ENCODE data around the gene SLC24A4.

SLC24A4 gene

DNA sequence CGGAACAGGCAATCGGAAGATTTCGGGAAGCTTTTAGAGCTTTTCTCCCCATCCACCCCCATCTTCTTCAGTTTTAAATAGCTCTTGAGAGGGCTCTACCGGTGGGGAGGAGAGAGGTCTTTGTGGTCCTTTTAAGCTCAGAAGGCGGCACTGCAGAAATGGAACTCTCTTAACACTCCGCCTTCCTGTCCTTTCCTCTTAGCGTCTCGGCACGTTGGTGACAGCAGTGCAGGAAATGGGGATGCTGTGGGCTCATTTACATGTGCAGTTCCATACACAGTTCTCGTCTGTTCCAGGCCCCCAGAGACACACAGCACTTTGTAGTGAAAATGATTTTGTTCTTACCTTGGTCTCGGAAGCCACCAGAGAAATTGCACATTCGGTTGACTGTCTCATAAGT, 140.2 kb downstream of the SLC24A4 start:
- in situ Hi-C loops (cut with MboI; ENCODE audit: low pct_unique_long_range_greater_than_20kb, low sequenced_read_pairs, unreplicated experiment): no loop called here
- DNase-seq (ENCODE audit: low spot score): no peak
- TF ChIP-seq, protein P1, sequence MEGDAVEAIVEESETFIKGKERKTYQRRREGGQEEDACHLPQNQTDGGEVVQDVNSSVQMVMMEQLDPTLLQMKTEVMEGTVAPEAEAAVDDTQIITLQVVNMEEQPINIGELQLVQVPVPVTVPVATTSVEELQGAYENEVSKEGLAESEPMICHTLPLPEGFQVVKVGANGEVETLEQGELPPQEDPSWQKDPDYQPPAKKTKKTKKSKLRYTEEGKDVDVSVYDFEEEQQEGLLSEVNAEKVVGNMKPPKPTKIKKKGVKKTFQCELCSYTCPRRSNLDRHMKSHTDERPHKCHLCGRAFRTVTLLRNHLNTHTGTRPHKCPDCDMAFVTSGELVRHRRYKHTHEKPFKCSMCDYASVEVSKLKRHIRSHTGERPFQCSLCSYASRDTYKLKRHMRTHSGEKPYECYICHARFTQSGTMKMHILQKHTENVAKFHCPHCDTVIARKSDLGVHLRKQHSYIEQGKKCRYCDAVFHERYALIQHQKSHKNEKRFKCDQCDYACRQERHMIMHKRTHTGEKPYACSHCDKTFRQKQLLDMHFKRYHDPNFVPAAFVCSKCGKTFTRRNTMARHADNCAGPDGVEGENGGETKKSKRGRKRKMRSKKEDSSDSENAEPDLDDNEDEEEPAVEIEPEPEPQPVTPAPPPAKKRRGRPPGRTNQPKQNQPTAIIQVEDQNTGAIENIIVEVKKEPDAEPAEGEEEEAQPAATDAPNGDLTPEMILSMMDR (IDR thresholded peaks at IDR 0.05; ENCODE audit: extremely low read depth, insufficient read depth, missing control alignments): no peak

DNA sequence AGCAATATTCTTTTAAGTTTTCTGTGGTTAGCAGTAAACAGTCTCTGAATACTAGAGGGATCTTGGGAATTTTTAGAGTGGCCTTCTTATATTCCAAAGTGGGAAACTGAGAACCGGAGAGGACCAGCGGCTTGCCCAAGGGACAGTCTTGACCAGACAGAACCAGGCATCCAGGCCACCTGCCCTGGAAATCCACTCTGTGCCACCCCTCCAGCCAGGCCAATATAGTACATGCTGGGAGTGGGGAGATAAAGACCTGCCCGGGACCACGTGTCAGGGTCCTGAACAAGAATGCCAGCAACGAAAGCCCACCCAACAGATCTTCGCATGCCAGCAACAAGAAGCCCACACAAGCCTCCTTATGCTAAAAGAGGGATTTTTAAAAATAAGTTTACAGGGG, 141.2 kb downstream of the SLC24A4 start:
- TF ChIP-seq, protein P1 (IDR thresholded peaks at IDR 0.05; ENCODE audit: extremely low read depth, insufficient read depth, missing control alignments): no peak
- in situ Hi-C loops (cut with MboI; ENCODE audit: low pct_unique_long_range_greater_than_20kb, low sequenced_read_pairs, unreplicated experiment): no loop called here

DNA sequence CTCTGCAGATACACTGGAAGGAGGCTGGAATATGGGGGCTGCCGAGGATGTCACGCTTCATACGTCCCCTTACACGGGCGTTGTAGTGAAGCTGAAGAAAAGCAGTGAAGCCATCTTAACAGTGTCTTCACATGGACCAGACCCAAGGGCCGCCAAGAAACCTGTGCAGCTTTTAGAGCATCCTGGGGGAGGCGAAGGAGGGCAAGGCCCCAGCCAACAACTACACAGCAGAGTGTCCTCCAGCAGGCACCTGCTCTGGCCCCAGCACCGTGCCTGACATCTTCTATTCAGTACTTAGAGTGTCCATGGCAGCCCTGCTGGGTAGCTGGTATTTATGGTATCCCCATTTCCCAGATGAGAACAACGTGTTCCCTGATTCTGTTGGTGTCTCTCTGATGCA, 141.8 kb downstream of the SLC24A4 start:
- in situ Hi-C loops (cut with MboI; ENCODE audit: low pct_unique_long_range_greater_than_20kb, low sequenced_read_pairs, unreplicated experiment): no loop called here
- DNase-seq (ENCODE audit: low spot score): no peak
- TF ChIP-seq, protein P1 (IDR thresholded peaks at IDR 0.05; ENCODE audit: extremely low read depth, insufficient read depth, missing control alignments): no peak

More for the DNA sequence above, 141.2 kb downstream of the SLC24A4 start:
- no peak for DNase-seq (ENCODE audit: low spot score)

DNA sequence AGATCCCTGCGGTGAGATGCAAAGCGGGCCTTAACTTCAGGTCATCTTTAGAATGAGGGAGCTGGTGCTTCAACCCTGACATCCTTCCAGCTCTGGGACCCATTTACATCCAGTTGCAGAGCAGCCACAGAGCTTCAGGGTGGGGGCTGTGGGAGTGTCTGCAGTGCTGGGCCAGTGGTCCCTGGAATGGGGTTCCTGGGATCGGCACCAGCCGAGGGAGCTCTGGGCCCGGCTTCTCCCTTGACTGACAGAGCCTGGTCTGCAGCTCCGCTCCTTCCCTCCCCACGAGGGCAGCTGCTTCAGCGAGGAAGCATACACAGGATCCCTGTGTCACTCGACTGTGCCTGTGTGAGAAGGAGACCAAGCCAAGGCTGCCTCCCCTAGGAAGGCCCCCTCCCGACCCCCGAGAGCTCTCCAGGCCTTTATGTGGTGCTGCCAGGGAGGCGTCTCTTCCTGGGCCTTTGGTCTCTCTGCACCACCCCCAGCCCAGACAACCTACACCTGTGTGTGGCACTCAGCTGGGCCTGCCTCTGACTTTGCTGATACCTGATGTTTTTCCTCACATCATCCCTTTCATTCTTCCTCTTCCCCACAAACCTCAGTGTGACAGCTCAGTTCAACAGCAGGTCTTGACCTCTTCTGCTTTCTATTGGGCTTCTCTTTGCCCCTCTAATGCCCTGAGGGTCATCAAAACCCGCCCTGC, 142.5 kb downstream of the SLC24A4 start:
- TF ChIP-seq, protein P1 (IDR thresholded peaks at IDR 0.05; ENCODE audit: extremely low read depth, insufficient read depth, missing control alignments): no peak
- in situ Hi-C loops (cut with MboI; ENCODE audit: low pct_unique_long_range_greater_than_20kb, low sequenced_read_pairs, unreplicated experiment): no loop called here
- DNase-seq (ENCODE audit: low spot score): no peak

DNA sequence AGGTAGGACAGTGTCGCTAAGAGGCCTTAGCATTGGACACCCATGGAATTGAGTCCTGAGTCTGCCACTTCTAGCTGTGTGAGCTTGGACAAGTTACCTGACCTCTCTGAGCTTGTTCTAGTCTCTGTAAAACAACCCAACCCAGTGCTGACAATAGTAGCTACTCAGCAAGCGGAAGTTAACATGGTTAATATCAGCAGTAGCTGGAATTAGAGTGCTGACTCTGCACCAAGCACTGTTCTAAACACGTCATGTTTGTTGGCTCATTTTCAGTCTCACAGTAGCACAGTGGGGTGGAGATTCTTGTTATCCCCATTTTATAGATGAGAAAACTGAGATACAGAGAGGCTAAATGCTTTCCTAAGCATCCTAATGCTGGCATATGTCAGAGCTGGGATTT, 143.1 kb downstream of the SLC24A4 start:
- in situ Hi-C loops (cut with MboI; ENCODE audit: low pct_unique_long_range_greater_than_20kb, low sequenced_read_pairs, unreplicated experiment): no loop called here
- no peak for DNase-seq (ENCODE audit: low spot score)

DNA sequence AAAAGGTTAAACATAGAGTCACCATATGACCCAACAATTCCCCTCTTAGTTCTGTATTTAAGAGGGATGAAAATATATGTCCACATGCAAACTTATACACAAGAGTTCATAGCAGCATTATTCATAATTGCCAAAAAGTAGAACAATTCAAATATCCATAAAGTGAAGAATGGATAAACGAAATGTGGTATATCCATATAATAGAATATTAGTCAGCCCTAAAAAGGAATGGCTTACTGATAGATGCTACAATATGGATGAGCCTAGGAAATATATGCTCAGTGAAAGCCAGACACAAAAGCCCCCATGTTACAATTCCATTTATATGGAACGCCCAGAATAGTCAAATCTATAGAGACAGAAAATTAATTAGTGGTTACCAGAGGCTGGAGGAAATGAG, 146.6 kb downstream of the SLC24A4 start:
- in situ Hi-C loops (cut with MboI; ENCODE audit: low pct_unique_long_range_greater_than_20kb, low sequenced_read_pairs, unreplicated experiment): no loop called here
- DNase-seq (ENCODE audit: low spot score): no peak

More for the DNA sequence above, 143.1 kb downstream of the SLC24A4 start:
- TF ChIP-seq, protein P1 (IDR thresholded peaks at IDR 0.05; ENCODE audit: extremely low read depth, insufficient read depth, missing control alignments): no peak

More for the DNA sequence above, 146.6 kb downstream of the SLC24A4 start:
- TF ChIP-seq, protein P1 (IDR thresholded peaks at IDR 0.05; ENCODE audit: extremely low read depth, insufficient read depth, missing control alignments): no peak
